ENCODE results near the gene TMUB1. TPM values are rescaled to one million over a fixed set of nuclear protein-coding genes. Genes with fewer than 3 reads are reported as not detected.
A peak's percentile ranks its signal among the peaks of the same experiment; 100 is the strongest.

TMUB1 gene
- total and polyA plus RNA-seq, 9 of the 15 experiments (the other 6 are each of a cell fraction or from before 2014, with no cell fraction given) = 0.14 to 241 (median 74.1) TPM

DNA sequence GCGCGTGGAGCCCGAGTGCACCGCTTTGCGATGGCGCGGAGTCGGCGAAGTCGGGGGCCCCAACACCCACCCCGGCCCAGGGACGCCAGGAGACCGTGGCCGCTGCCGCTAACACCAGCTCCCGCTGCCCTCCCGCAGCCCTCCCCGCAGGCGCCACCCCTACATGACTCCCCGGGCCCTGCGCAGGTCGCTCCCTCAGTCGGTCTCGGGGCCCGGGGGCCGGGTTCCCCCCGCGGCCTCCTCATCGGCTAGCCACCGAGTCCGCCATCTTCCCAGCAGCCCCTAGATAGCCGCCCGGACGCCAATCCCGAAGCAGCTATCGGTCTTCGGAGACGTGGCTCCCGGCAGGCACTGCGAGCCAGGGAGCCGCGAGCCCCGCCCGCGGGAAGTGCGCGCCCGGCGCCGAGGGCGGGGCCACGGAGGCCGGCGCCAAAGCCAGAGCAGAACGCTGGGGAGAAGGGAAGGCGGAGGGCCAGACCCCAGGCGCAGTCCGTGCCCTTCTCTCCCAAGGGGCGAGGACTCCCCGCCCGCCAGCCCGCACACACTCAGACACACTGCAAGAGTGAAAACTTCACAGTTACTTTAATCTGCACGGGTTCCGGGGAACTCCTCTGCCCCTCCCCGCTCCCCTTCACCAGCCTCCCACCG lies 2.6 kb downstream of the TMUB1 start, which contains the start of gene FASTK (continued):
- TF ChIP-seq ESRRA (IDR thresholded peaks at IDR 0.05; ENCODE audit: borderline replicate concordance, low read depth) (peak; percentile 71), FOXM1 (IDR thresholded peaks at IDR 0.05; ENCODE audit: low read depth) (no peak), FOXM1 (CRISPR knock-in tag; IDR thresholded peaks at IDR 0.05; ENCODE audit: low read depth) (no peak; the same call in none of the 2 replicates), ZNF263 (CRISPR knock-in tag; IDR thresholded peaks at IDR 0.05; ENCODE audit: borderline replicate concordance) (peak; percentile 65; the same call in 1 of the 2 replicates), ZNF133 (CRISPR knock-in tag; IDR thresholded peaks at IDR 0.05) (no peak), RBM17 (IDR thresholded peaks at IDR 0.05; ENCODE audit: borderline replicate concordance, low read depth, low read length) (no peak), YY1 (IDR thresholded peaks at IDR 0.05; ENCODE audit: borderline replicate concordance in 1 of 3, control insufficient read depth in 1 of 3, extremely low read depth in 1 of 3, insufficient read depth in 3 of 3, insufficient read length in 1 of 3, insufficient replicate concordance in 2 of 3, low read depth in 1 of 3, low read length in 2 of 3) (peak; percentile 92 to 99 (median 98)), HCFC1 (IDR thresholded peaks at IDR 0.05; ENCODE audit: low read depth, low read length) (peak; percentile 73), NEUROD1 (IDR thresholded peaks at IDR 0.05; ENCODE audit: borderline replicate concordance, low read depth, low read length, partially characterized antibody) (peak; percentile 82), ZNF311 (CRISPR knock-in tag; IDR thresholded peaks at IDR 0.05) (no peak), PHF8 (IDR thresholded peaks at IDR 0.05; ENCODE audit: borderline replicate concordance, low read length) (peak; percentile 95), CEBPG (CRISPR knock-in tag; IDR thresholded peaks at IDR 0.05) (no peak), CEBPG (tag; conservative IDR thresholded peaks at IDR 0.05 in 1 of 2, IDR thresholded peaks at IDR 0.05 in 1 of 2) (no peak), KLF13 (tag; IDR thresholded peaks at IDR 0.05; ENCODE audit: borderline replicate concordance, low read depth) (no peak), MYC (IDR thresholded peaks at IDR 0.05; ENCODE audit: low read depth, low read length) (peak; percentile 72), MYC (CRISPR knock-in tag; IDR thresholded peaks at IDR 0.05; ENCODE audit: borderline replicate concordance, low read depth) (no peak), MTA3 (IDR thresholded peaks at IDR 0.05; ENCODE audit: borderline replicate concordance) (peak; percentile 79; the same call in 1 of the 2 replicates), TFAM (CRISPR knock-in tag; conservative IDR thresholded peaks at IDR 0.05) (no peak)
- TF ChIP-seq, protein P1, sequence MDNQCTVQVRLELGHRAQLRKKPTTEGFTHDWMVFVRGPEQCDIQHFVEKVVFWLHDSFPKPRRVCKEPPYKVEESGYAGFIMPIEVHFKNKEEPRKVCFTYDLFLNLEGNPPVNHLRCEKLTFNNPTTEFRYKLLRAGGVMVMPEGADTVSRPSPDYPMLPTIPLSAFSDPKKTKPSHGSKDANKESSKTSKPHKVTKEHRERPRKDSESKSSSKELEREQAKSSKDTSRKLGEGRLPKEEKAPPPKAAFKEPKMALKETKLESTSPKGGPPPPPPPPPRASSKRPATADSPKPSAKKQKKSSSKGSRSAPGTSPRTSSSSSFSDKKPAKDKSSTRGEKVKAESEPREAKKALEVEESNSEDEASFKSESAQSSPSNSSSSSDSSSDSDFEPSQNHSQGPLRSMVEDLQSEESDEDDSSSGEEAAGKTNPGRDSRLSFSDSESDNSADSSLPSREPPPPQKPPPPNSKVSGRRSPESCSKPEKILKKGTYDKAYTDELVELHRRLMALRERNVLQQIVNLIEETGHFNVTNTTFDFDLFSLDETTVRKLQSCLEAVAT (IDR thresholded peaks at IDR 0.05) = peak; percentile 27 to 69; a peak in 3 of 4 replicates
- TF ChIP-seq, protein P2, sequence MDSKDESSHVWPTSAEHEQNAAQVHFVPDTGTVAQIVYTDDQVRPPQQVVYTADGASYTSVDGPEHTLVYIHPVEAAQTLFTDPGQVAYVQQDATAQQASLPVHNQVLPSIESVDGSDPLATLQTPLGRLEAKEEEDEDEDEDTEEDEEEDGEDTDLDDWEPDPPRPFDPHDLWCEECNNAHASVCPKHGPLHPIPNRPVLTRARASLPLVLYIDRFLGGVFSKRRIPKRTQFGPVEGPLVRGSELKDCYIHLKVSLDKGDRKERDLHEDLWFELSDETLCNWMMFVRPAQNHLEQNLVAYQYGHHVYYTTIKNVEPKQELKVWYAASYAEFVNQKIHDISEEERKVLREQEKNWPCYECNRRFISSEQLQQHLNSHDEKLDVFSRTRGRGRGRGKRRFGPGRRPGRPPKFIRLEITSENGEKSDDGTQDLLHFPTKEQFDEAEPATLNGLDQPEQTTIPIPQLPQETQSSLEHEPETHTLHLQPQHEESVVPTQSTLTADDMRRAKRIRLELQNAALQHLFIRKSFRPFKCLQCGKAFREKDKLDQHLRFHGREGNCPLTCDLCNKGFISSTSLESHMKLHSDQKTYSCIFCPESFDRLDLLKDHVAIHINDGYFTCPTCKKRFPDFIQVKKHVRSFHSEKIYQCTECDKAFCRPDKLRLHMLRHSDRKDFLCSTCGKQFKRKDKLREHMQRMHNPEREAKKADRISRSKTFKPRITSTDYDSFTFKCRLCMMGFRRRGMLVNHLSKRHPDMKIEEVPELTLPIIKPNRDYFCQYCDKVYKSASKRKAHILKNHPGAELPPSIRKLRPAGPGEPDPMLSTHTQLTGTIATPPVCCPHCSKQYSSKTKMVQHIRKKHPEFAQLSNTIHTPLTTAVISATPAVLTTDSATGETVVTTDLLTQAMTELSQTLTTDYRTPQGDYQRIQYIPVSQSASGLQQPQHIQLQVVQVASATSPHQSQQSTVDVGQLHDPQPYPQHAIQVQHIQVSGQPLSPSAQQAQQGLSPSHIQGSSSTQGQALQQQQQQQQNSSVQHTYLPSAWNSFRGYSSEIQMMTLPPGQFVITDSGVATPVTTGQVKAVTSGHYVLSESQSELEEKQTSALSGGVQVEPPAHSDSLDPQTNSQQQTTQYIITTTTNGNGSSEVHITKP (IDR thresholded peaks at IDR 0.05; ENCODE audit: partially characterized antibody) = peak; percentile 74
- TF ChIP-seq, protein P3, sequence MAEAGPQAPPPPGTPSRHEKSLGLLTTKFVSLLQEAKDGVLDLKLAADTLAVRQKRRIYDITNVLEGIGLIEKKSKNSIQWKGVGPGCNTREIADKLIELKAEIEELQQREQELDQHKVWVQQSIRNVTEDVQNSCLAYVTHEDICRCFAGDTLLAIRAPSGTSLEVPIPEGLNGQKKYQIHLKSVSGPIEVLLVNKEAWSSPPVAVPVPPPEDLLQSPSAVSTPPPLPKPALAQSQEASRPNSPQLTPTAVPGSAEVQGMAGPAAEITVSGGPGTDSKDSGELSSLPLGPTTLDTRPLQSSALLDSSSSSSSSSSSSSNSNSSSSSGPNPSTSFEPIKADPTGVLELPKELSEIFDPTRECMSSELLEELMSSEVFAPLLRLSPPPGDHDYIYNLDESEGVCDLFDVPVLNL (CRISPR knock-in tag; IDR thresholded peaks at IDR 0.05; ENCODE audit: low read depth) = 0 out of 2 replicates have a peak, but pooled peaks have one; percentile 53

All from K562 (cell line).